Colonic mucosa (tissue), 4 donors: ENCODE data around the gene KRTAP5-11. TPM values are rescaled to one million over a fixed set of nuclear protein-coding genes. Genes with fewer than 3 reads are reported as not detected.

Experiments used
- DNase-seq: peaks from one replicate; pipeline ENCODE4 v3.0.0-alpha.2; 2020
- H3K27ac ChIP-seq: fragments of 200-600 bp; one replicate; pipeline ENCODE4 v1.8.0; 2021
- H3K27me3 ChIP-seq: fragments of 200-600 bp; one replicate; pipeline ENCODE4 v1.8.0; 2021
- H3K36me3 ChIP-seq: fragments of 200-600 bp; one replicate; pipeline ENCODE4 v1.8.0; 2021
- H3K4me1 ChIP-seq: fragments of 200-600 bp; one replicate; pipeline ENCODE4 v1.8.0; 2021; ENCODE audit warnings: mild to moderate bottlenecking
- H3K4me3 ChIP-seq: fragments of 200-600 bp; one replicate; pipeline ENCODE4 v1.8.0; 2021
- H3K9ac ChIP-seq, 2 donors: one replicate each; pipeline ENCODE4 v1.7.0; 2013; ENCODE audit warnings: control low read depth in 2 of 2, low read depth in 2 of 2, low read length in 2 of 2
- H3K9me3 ChIP-seq: fragments of 200-600 bp; one replicate; pipeline ENCODE4 v1.8.0; 2021
- CTCF ChIP-seq: fragments of 200-600 bp; IDR thresholded peaks from one replicate; pipeline ENCODE4 v1.8.0; 2022; ENCODE audit warnings: antibody characterized with exemption, mild to moderate bottlenecking
- intact Hi-C: fragments of 100-400 bp; cut with DNase I; formaldehyde crosslinking; loops from one replicate; pipeline ENCODE4 v1.14.1; 2022
- total RNA-seq, 2 donors: library from RNA; stranded (reverse); fragmentation: NEBNext Ultra II Directional in 1 of 2; extraction: Animal tissue kit (Norgen Biotek cat#: 25700) in 1 of 2; gene quantifications; one replicate each; pipeline ENCODE4 v1.2.1, GENCODE V29; 2021
- donor health status: healthy.
- donor health status: DM: no; HTN: no; CAD: no.
- donor health status: DM: no; HTN: no; CAD: no.

KRTAP5-11 gene
- total RNA-seq, 2 donors from 2014 or later, result not detected

GRCh38 chr11:71566081-71566620, 16.5 kb downstream of the KRTAP5-11 start:
- no peaks in the 10 kb centered on the region for H3K36me3 ChIP-seq
- H3K4me1 ChIP-seq, result no peaks in the 10 kb centered on the region
- peak; percentile 27 for DNase-seq
- H3K9ac ChIP-seq, result no peak overlapping the region
- H3K27ac ChIP-seq, result no peak overlapping the region
- no peak for TF ChIP-seq CTCF
- no peak overlapping the region for H3K4me3 ChIP-seq
- intact Hi-C loops, result no loop called here
- H3K9me3 ChIP-seq, result no peaks in the 10 kb centered on the region
- H3K27me3 ChIP-seq, result no peaks in the 10 kb centered on the region

GRCh38 chr11:71565263-71565662, 17.4 kb downstream of the KRTAP5-11 start, which contains the start of gene KRTAP5-10:
Gene KRTAP5-10, plus strand, starts transcription at chr11:71565563. Its CDS starts 25 bp downstream, at chr11:71565588.
- no peaks in the 10 kb centered on the region for H3K4me1 ChIP-seq
- H3K9me3 ChIP-seq, result no peaks in the 10 kb centered on the region
- H3K9ac ChIP-seq, result no peak within 1 kb of the TSS
- intact Hi-C loops, result no loop called here
- H3K27me3 ChIP-seq, result no peaks in the 10 kb centered on the region
- no peak for TF ChIP-seq CTCF
- H3K4me3 ChIP-seq, result no peak within 1 kb of the TSS
- no peak for DNase-seq
- no peak within 1 kb of the TSS for H3K27ac ChIP-seq
- H3K36me3 ChIP-seq, result no peaks in the 10 kb centered on the region

- Histone ChIP-seq H3K36me3 (no peaks in the 10 kb centered on the region), H3K9ac (no peak overlapping the region), H3K4me1 (no peaks in the 10 kb centered on the region), H3K27me3 (no peaks in the 10 kb centered on the region), H3K9me3 (no peaks in the 10 kb centered on the region), H3K27ac (no peak overlapping the region), H3K4me3 (no peak overlapping the region)
- intact Hi-C loops, result no loop called here
- no peak for TF ChIP-seq CTCF
- no peak for DNase-seq
These were observed 18.2 kb downstream of the KRTAP5-11 start for GRCh38 chr11:71564430-71564829.

- H3K36me3 ChIP-seq, result no peaks in the 10 kb centered on the region
- H3K27me3 ChIP-seq, result no peaks in the 10 kb centered on the region
- TF ChIP-seq CTCF, result peak; percentile 40
- no peak overlapping the region for H3K4me3 ChIP-seq
- H3K27ac ChIP-seq, result no peak overlapping the region
- no peak overlapping the region for H3K9ac ChIP-seq
- no peaks in the 10 kb centered on the region for H3K4me1 ChIP-seq
- peak; percentile 25 for DNase-seq
- intact Hi-C loops, result no loop called here
- no peaks in the 10 kb centered on the region for H3K9me3 ChIP-seq
These were observed 19.3 kb downstream of the KRTAP5-11 start for GRCh38 chr11:71563406-71563805.

GRCh38 chr11:71562120-71562519, 20.6 kb downstream of the KRTAP5-11 start:
- H3K4me1 ChIP-seq, result no peaks in the 10 kb centered on the region
- DNase-seq, result no peak
- H3K9me3 ChIP-seq, result no peaks in the 10 kb centered on the region
- H3K36me3 ChIP-seq, result no peaks in the 10 kb centered on the region
- H3K27me3 ChIP-seq, result no peaks in the 10 kb centered on the region
- no peak overlapping the region for H3K4me3 ChIP-seq
- H3K27ac ChIP-seq, result no peak overlapping the region
- intact Hi-C loops, result no loop called here
- H3K9ac ChIP-seq, result no peak overlapping the region
- no peak for TF ChIP-seq CTCF
